GM13976 (cell line): ENCODE data around the gene SULT1E1.

Source experiments
- DNase-seq: peaks from one replicate; pipeline ENCODE4 v3.0.0; 2012; ENCODE audit warnings: low spot score
- in situ Hi-C: fragments of 300-500 bp; cut with MboI; formaldehyde crosslinking; loops from one replicate; pipeline ENCODE4 v1.12.0; 2022; ENCODE audit warnings: low sequenced_read_pairs, mixed read lengths, inconsistent platforms; ENCODE audit not compliant: unreplicated experiment
- TF ChIP-seq, protein P1 (sequence below): IDR thresholded peaks from 2 replicates; pipeline ENCODE4 v1.5.1; 2012; ENCODE audit warnings: borderline replicate concordance, mild to moderate bottlenecking; ENCODE audit not compliant: insufficient read depth; ENCODE audit errors: extremely low read depth, missing control alignments, control extremely low read depth

SULT1E1 gene, protein sequence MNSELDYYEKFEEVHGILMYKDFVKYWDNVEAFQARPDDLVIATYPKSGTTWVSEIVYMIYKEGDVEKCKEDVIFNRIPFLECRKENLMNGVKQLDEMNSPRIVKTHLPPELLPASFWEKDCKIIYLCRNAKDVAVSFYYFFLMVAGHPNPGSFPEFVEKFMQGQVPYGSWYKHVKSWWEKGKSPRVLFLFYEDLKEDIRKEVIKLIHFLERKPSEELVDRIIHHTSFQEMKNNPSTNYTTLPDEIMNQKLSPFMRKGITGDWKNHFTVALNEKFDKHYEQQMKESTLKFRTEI

DNA sequence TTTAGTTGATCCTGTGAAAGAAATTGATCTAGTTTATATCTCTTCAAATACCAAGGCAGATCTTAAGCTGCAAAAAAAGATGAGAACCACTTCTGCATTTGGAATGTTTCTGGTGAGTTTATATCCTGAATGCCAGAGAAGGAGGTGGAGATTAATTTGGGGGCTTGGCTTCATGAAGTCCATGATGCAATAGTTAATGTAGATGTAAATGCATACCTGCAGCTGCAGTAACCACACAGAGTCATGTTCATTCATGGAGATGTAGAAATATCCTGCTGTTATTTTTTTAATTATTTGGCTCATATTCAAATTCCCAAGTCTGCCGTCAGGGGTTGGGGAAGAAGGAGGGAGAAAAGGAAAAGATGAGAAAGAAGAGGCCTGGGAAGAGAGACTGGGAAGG, at the start of gene SULT1E1:
SULT1E1 (minus strand) TSS at position 94 of the 400 bp plus-strand sequence. CDS start 2,501 bp downstream, outside the sequence.
- no peak for DNase-seq
- TF ChIP-seq, protein P1, sequence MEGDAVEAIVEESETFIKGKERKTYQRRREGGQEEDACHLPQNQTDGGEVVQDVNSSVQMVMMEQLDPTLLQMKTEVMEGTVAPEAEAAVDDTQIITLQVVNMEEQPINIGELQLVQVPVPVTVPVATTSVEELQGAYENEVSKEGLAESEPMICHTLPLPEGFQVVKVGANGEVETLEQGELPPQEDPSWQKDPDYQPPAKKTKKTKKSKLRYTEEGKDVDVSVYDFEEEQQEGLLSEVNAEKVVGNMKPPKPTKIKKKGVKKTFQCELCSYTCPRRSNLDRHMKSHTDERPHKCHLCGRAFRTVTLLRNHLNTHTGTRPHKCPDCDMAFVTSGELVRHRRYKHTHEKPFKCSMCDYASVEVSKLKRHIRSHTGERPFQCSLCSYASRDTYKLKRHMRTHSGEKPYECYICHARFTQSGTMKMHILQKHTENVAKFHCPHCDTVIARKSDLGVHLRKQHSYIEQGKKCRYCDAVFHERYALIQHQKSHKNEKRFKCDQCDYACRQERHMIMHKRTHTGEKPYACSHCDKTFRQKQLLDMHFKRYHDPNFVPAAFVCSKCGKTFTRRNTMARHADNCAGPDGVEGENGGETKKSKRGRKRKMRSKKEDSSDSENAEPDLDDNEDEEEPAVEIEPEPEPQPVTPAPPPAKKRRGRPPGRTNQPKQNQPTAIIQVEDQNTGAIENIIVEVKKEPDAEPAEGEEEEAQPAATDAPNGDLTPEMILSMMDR: no peak
- in situ Hi-C loops: no loop called here

DNA sequence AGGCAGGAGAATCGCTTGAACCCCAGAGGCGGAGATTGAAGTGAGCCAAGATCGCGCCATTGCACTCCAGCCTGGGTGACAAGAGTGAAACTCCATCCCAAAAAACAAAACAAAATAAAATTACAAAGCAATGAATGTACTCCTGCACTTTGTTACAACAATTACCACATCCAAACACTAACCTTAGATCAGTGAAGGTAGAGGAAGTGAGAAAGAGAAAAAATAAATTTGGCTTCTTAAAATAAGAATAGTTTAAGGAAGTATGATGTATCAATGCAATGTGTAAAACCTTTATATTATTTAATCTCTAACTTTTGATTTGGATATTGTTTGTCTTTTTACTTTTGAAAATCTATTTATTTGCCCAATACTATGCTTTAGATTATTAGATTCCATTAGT, 49.2 kb upstream of the SULT1E1 start:
- in situ Hi-C loops: no loop called here

DNA sequence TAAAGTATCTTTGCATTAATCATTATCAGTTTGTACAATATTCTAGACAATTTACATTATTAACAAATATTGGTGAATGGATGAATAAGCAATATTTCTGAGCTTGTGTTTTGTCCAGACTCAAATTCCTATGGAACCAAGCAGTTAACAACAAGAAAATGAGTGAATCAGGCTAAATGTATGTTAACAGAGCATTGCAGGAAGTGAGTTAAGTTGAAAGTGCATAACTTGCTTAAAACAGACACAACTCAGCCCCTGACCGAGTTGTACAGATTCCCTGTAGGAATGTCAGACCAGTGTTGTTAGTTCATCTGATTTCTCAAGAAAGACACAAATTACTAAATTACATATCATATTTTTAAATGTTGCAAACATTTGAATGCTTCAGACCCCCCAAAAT, 47.2 kb upstream of the SULT1E1 start:
- TF ChIP-seq, protein P1: no peak
- DNase-seq: no peak
- in situ Hi-C loops: no loop called here

More for the DNA sequence above, 49.2 kb upstream of the SULT1E1 start:
- no peak for DNase-seq
- TF ChIP-seq, protein P1: no peak

DNA sequence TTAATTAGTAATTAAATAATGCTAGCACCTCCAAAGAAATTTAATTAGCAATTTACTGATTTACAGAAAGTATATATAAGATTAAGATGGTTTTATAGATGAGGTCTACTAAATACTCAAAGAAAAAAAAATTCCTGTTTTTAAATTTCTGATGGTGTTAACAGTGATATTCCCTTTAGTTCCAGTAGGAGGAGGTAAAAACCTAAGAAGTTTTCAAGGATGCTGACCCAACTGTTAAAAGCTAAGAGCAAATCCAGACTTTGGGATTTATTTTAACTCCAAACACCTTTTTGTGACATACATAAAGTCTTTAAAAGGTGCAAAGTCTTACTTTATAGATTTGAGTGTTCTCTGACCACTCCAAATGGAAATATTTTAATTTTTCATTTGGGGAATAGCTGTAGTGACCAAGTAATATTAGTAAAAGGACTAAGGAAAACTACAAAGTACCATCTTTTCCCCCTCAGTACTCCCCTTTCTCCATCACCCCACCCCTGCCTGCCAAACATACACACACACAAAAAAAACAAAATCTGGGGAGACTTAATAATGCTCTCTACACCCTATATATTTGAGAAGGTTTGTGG, 36.7 kb upstream of the SULT1E1 start:
- no peak for DNase-seq
- in situ Hi-C loops: no loop called here
- TF ChIP-seq, protein P1: no peak

DNA sequence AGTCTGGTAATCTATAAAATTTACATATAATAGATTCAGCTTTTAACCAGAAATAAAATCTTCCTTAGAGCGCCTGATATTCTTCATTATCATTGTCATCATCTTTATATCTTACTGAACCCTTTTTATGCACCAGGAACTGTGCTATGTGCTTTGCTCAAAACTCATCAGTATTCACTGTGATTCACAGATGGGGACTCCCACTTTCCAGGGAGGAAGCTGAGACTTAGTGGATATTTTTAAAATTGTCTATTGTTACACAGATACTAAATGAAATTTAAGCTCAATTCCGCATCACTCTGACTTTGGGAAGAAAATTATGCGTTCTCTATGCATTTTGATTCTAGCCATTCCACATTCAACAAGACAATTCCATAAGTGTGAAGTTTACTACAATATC, 34.8 kb upstream of the SULT1E1 start:
- in situ Hi-C loops: no loop called here
- no peak for DNase-seq
- TF ChIP-seq, protein P1: no peak

DNA sequence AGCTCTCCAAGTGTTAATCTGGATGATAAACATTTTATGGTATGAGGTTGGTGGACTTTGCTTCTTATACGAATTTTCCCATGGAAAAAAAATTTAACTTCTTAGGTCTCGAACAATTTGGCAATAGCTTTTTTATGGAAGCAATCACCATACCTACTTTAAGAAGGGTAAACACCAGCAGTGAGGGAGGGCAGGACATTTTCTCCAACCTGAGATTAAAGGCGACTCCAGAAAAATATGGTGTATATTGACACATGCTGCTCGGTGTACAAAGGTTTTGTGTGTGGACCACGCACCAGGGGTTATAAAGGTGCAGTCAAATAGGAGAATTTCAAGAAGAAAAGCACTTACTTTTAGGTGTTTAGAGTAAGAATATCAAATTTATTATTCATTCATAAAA, 34.2 kb upstream of the SULT1E1 start:
- TF ChIP-seq, protein P1: no peak
- DNase-seq: no peak
- in situ Hi-C loops: no loop called here
